ENCODE measurements around the gene TGFBRAP1.

The TGFBRAP1 gene

GRCh38 chr2:105375001-105375561 is 45.5 kb upstream of the TGFBRAP1 start:
- no peaks in the 10 kb centered on the region for H3K9me2 ChIP-seq (replicated peaks; ENCODE audit: insufficient read depth, low read length)
- peaks cover 6% of the 10 kb centered on the region; the same call in 1 of the 2 replicates for H3K79me2 ChIP-seq (ENCODE audit: low read length)
- peak overlapping the region; percentile 94; the same call in 1 of the 2 replicates for H3K4me2 ChIP-seq (ENCODE audit: low read depth, low read length)
- no peak overlapping the region for H3K27ac ChIP-seq (ENCODE audit: low read length)
- no peak overlapping the region for H2AFZ ChIP-seq (ENCODE audit: low read length)
- no peak overlapping the region for H3K4me3 ChIP-seq (ENCODE audit: low read length)
- no peaks in the 10 kb centered on the region for H3K36me3 ChIP-seq (replicated peaks; ENCODE audit: insufficient read depth, low read length)
- no peaks in the 10 kb centered on the region for H4K20me1 ChIP-seq (ENCODE audit: insufficient read depth, low read length)
- H3K9me3 ChIP-seq (replicated peaks; ENCODE audit: insufficient read depth, low read length) = no peaks in the 10 kb centered on the region
- no peak for DNase-seq
- H3K4me1 ChIP-seq (ENCODE audit: low read length) = peaks cover 16% of the 10 kb centered on the region
- TF ChIP-seq EZH2 (optimal IDR thresholded peaks at IDR 0.05; ENCODE audit: low read depth, low read length) (no peak), EZH2phosphoT487 (IDR thresholded peaks at IDR 0.05; ENCODE audit: low read length) (no peak)
- TF ChIP-seq, protein P1, sequence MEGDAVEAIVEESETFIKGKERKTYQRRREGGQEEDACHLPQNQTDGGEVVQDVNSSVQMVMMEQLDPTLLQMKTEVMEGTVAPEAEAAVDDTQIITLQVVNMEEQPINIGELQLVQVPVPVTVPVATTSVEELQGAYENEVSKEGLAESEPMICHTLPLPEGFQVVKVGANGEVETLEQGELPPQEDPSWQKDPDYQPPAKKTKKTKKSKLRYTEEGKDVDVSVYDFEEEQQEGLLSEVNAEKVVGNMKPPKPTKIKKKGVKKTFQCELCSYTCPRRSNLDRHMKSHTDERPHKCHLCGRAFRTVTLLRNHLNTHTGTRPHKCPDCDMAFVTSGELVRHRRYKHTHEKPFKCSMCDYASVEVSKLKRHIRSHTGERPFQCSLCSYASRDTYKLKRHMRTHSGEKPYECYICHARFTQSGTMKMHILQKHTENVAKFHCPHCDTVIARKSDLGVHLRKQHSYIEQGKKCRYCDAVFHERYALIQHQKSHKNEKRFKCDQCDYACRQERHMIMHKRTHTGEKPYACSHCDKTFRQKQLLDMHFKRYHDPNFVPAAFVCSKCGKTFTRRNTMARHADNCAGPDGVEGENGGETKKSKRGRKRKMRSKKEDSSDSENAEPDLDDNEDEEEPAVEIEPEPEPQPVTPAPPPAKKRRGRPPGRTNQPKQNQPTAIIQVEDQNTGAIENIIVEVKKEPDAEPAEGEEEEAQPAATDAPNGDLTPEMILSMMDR (IDR thresholded peaks at IDR 0.05; ENCODE audit: low read length) = no peak
- peaks cover 6% of the 10 kb centered on the region for H3F3A ChIP-seq (ENCODE audit: insufficient read depth, low read length)
- H3K9ac ChIP-seq (ENCODE audit: low read length) = no peak overlapping the region
- no peaks in the 10 kb centered on the region for H3K27me3 ChIP-seq (replicated peaks; ENCODE audit: insufficient read depth, low read length)

DNA sequence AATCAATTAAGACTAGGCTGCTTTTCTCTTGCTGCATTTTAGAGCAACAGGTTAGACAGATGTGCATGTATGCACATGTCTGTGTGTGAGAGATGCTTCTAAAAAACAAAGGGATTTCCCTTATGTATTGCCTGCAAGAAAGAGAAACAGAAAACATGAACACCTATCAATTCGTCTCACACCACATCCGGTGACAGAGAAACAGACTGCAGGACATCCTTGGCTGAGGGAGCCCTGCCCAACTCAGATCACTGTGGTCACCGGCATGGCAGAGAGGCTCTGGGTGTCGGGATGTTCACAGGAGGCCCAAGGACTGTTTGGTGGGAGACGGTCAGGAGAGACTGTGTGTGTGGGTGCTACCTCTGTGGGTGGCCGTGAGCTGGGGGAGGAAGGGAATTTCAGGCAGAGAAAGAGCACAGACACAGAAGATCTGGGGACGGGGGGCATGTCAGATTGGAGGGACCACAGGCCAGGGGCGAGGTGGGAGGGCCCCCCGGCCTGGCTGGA is 44.4 kb upstream of the TGFBRAP1 start:
- DNase-seq = peak; percentile 91
- peak overlapping the region; percentile 65 for H3K9ac ChIP-seq (ENCODE audit: low read length)
- peaks cover 6% of the 10 kb centered on the region; the same call in 1 of the 2 replicates for H3K79me2 ChIP-seq (ENCODE audit: low read length)
- peak overlapping the region; percentile 85 for H2AFZ ChIP-seq (ENCODE audit: low read length)
- H4K20me1 ChIP-seq (ENCODE audit: insufficient read depth, low read length) = no peaks in the 10 kb centered on the region
- H3K27me3 ChIP-seq (replicated peaks; ENCODE audit: insufficient read depth, low read length) = no peaks in the 10 kb centered on the region
- peak overlapping the region; percentile 81 for H3K27ac ChIP-seq (ENCODE audit: low read length)
- no peaks in the 10 kb centered on the region for H3K9me2 ChIP-seq (replicated peaks; ENCODE audit: insufficient read depth, low read length)
- H3K4me1 ChIP-seq (ENCODE audit: low read length) = peaks cover 16% of the 10 kb centered on the region
- H3K4me3 ChIP-seq (ENCODE audit: low read length) = peak overlapping the region; percentile 69
- peaks cover 6% of the 10 kb centered on the region for H3F3A ChIP-seq (ENCODE audit: insufficient read depth, low read length)
- TF ChIP-seq EZH2 (optimal IDR thresholded peaks at IDR 0.05; ENCODE audit: low read depth, low read length) (no peak), EZH2phosphoT487 (IDR thresholded peaks at IDR 0.05; ENCODE audit: low read length) (no peak)
- TF ChIP-seq, protein P1 (IDR thresholded peaks at IDR 0.05; ENCODE audit: low read length) = no peak
- no peaks in the 10 kb centered on the region for H3K36me3 ChIP-seq (replicated peaks; ENCODE audit: insufficient read depth, low read length)
- no peaks in the 10 kb centered on the region for H3K9me3 ChIP-seq (replicated peaks; ENCODE audit: insufficient read depth, low read length)
- peak overlapping the region; percentile 94 for H3K4me2 ChIP-seq (ENCODE audit: low read depth, low read length)

DNA sequence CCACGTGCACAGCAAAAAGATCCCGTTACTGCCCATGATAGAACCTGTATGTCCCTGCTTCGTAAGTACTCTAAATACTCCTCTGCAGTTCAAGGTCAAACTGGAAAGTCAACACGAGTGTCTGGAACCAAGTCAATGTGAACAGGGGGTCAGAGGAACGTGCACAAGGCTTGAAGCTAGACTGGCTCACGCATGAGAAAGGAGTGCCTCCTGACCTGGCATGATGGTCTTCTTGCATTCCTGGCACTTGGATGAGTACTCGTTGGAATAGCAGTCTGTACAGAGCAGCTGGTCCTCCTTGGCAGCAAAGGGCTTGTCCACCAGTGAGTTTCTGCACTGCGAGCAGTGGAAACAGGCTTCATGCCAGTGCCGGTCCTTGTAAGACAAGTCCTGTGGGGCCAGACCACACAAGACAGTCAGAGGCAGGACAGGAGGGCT is 43.8 kb upstream of the TGFBRAP1 start:
- H3K9me2 ChIP-seq (replicated peaks; ENCODE audit: insufficient read depth, low read length) = no peaks in the 10 kb centered on the region
- peak overlapping the region; percentile 81 for H3K27ac ChIP-seq (ENCODE audit: low read length)
- H3F3A ChIP-seq (ENCODE audit: insufficient read depth, low read length) = peaks cover 6% of the 10 kb centered on the region
- TF ChIP-seq, protein P1 (IDR thresholded peaks at IDR 0.05; ENCODE audit: low read length) = no peak
- no peak for TF ChIP-seq EZH2phosphoT487 (IDR thresholded peaks at IDR 0.05; ENCODE audit: low read length)
- TF ChIP-seq EZH2 (optimal IDR thresholded peaks at IDR 0.05; ENCODE audit: low read depth, low read length) = no peak
- no peaks in the 10 kb centered on the region for H3K36me3 ChIP-seq (replicated peaks; ENCODE audit: insufficient read depth, low read length)
- peak overlapping the region; percentile 85 for H2AFZ ChIP-seq (ENCODE audit: low read length)
- peak overlapping the region; percentile 40; the same call in 1 of the 2 replicates for H3K9ac ChIP-seq (ENCODE audit: low read length)
- H3K9me3 ChIP-seq (replicated peaks; ENCODE audit: insufficient read depth, low read length) = no peaks in the 10 kb centered on the region
- H3K4me2 ChIP-seq (ENCODE audit: low read depth, low read length) = peak overlapping the region; percentile 94
- H3K4me3 ChIP-seq (ENCODE audit: low read length) = peak overlapping the region; percentile 69
- H3K27me3 ChIP-seq (replicated peaks; ENCODE audit: insufficient read depth, low read length) = no peaks in the 10 kb centered on the region
- H4K20me1 ChIP-seq (ENCODE audit: insufficient read depth, low read length) = no peaks in the 10 kb centered on the region
- DNase-seq = peak; percentile 19
- H3K79me2 ChIP-seq (ENCODE audit: low read length) = peaks cover 6% of the 10 kb centered on the region; the same call in 1 of the 2 replicates
- peaks cover 16% of the 10 kb centered on the region for H3K4me1 ChIP-seq (ENCODE audit: low read length)
